NCI-H1092 treated with DMSO at 0.1 percent for 48 hours (cell line): ENCODE measurements around the gene SLC22A2.

ENCODE experiments used
- DNase-seq: peaks from one replicate; lab custom pipeline; 2025; lab: John Stamatoyannopoulos, UW

The SLC22A2 gene

DNA sequence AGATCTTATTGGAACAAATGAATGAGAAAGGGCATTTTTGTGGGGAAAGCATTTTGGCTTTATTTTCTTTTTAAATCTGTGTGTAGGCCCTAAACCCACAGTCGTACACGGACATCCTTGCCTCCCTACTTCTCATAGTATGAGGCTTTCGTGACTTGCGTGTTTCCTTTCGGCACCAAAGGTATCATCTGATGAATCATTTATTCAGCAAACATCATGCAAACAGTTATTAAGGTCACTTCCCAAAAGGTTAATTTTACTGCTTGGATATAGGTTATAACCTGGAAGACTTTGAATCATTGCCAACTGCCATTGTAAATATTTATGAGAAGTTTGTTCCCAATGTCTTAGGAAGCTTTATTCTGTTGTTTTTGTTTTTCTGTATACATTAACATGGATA lies 15.1 kb upstream of the SLC22A2 start:
- no peak for DNase-seq

DNA sequence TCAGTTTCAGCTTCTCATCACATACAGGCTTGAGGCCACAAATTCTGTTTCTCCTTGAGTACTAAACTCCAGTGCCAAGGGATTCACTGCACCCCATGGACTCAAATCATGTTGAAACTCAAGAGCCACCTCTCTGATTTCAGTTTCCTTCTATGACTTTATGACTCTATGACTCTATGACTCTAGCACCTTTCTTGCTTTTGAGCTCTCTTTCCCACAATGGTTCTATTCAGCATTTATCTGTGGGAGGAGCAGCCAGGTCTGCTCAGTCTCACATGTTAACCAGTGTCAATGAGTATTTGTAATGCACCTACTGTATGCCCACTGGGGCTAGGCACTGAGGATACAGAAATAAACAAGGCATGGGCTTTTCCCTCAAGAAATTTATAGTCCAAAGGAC lies 14.6 kb upstream of the SLC22A2 start:
- no peak for DNase-seq

DNA sequence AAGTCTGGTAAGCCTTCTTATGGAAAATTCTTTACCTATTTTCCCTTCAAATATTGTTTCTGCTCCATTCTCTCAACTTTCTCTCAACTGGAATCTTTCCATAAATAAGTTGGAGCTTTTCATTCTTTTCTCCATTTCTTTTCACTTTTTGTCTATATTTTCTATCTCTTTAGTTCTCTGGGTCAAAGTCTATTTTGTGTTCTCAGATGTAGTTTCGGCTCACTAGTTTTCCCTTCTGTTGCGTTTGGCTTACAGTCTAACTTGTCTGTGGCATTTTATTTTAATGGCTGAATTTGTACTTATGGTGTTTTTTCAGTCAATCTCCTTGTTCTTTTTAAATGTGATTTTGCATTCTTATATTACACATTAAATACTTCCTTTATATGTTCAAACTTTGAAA lies 14.1 kb upstream of the SLC22A2 start:
- no peak for DNase-seq

DNA sequence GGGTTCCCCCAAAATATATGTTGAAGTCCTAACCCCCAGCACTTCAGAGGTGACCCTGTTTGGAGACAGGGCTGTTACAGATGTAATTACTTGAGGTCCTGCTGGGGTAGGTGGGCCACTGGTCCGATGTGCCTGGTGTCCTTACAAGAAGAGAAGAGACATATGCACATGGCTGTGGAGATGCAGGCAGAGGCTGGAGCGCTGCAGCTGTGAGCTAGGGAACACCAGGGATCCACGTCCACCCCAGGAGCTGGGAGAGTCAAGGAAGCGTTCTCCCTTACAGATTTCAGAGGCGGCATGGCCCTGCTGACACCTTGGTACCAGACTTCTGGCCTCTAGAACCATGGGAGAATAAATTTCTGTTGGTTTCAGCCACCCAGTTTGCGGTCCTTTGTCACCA lies 11.7 kb upstream of the SLC22A2 start:
- no peak for DNase-seq

DNA sequence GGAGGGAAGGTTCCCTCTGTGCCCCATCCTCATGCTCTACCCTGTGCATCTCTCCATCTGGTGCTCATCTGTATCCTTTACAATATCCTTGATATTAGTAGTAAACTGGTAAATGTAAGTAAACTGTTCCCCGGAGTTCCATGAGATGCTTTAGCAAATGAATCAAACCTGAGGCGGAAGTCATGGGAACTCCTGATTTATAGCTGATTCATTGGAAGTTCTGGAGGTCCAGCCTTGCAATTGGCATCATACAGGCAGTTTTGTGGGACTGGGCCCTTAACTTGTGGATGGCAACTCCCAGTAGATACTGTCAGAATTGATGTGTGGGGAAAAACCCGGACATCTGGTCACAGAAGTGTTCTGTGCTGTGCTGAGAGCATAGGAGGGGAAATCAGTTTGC lies 11.2 kb upstream of the SLC22A2 start:
- DNase-seq, result no peak

DNA sequence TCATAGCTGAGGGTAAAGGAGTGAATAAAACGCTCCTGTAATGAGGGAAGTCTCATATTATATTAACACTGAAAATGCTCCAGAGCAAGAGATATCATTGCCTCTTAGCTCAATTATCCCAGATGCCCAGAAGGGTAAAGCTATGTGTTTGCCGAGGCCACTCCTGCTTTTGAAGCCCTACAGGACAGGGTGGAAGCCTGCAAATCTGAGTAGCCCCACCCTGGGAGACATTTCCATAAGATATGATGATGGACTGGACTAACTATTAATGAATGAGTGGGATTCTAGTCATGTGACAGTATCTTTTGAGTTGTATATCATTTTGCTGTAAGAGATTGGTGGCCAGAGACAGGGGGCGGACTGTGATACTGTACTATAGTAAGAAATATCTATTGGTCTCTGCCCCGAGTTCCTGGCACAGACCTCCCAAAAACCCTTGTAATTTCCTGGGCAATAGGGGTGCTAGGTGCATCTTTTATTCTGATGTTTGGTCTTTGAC lies 10.5 kb upstream of the SLC22A2 start:
- DNase-seq, result no peak

DNA sequence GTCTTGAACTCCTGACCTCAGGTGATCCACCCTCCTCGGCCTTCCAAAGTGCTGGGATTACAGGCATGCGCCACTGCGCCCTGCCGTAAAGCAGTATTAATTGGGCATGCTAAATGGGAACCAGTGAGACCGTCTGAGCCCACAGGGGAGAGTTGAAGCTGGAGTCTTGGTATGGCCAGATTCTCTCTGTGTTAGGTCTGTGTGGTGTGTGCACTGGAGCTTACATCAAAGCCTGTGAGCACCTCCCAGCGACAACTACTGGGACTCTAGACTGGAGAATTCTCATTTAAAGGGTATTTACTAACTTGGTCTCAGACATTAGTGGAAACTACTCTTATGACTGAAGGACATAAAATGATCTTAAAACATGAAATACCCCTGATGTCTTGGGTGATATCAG lies 8.5 kb upstream of the SLC22A2 start:
- DNase-seq, result no peak

DNA sequence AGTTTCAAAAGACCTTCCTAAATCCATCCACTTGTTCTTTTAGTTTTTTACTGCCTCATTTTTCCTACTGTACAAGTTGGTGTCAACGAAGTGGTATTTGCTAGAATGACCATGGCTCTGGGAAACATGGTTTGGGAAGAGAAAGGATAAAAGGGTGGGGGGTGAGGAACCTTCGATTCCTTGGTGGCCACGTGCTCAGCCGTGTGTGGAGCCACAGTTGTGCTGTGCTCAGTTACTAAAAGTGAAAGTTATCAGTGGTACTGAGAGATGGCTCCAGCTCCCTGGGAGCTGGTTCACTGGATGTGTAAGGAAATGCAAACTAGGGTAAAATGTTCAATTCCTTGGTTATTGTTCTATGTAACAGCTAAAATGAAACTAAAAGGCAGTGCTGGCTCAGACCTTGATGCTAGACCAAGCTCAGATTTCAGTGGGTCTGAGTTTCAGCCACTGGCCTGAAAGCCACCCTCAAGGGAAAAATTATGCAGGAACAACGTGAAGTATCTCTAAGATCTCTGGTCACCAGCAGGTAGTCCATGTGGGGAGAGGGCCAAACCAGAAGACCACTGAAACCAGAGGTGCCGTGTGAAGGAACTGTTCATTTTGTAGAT lies 7.4 kb upstream of the SLC22A2 start:
- DNase-seq, result no peak

DNA sequence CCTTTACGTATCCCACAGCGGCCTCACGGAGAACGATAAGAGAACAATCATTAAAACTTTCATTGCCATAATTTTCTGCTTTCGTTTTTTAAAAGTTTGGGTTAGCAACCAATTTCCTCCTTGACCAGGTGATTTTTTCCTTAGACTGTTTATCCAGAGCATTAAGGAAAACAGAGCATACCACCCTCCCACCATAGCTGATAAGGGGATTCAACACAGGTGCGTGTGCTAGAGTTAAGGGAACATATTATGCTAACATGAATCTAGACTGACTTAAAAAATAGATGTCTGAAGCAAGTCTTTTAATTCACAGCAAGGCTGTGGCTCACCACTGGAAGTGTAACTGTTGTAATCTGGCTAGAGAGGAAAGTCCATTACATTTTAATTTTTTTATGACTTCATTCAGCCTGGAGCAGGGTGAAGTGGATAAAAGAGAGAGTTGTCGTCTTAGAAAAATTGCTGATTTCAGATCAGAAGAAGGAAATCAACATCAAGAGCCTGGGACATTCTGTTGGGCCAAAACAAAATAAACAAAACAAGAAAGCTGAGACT lies 5.5 kb upstream of the SLC22A2 start:
- no peak for DNase-seq

DNA sequence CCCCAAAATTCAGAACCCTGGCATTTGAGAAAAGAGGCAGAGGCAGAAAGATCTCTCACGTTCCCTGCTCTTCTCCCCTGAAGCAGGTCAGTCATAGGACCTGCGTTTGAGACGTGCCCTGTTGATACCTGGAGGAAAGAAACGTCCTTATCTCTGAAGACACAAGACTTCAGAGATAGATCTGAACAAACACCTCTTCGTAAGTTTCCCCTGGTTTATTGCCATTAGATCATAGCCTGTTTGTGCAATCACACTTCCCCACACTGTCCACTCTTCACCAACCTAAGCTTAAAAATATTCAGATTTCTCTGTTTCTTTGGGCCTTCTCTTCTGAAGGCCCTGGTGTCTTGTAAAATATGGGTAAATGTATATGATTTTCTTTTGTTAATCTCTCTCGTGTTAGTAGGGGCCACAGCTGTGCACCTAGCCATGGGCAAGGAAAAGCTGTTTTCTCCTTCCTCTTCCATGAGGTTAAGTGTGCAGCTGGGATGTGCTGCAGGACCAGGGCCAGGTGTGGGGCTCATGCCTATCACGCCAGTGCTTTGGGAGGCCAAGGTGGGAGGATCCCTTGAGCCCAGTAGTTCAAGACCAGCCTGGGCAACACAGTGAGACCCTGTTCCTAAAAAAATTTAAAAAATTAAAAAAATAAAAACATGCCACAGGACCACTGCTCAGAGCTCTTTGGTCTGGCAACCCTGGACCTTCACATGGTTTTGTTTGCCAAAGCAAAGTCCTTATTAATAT lies 4.7 kb upstream of the SLC22A2 start:
- no peak for DNase-seq

DNA sequence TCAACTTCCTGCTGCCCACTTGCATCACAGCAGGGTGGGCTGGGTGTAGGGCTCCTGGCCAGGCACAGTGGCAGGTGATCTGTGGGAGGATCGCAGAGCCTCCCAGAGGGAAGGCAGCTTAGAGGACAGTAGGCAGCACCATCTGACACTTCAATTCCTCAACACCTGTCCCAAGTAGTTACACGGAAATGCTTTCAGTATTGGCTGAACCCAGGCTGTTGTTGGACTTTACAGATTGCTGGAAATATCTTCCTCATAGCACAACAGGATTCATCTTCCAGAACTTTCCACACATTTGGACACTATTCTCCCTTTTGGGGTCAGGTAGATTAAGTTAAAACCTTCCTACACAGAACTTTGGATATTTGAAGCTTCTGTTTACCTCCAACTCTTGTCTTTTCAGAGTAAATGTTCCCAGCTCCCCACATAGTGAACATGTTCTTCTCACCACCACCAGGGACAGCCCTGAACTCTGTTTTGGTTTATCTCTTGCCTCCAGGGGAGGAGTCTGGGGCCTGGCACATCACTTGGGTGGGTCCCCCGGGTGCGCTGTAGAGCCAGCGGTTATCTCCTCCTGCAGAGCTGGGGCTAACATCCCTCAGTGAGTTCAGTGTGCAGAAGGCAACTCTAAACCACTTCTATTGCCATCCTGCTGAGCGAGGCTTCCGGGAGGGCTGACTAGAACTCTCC lies 3.5 kb upstream of the SLC22A2 start:
- DNase-seq, result no peak

DNA sequence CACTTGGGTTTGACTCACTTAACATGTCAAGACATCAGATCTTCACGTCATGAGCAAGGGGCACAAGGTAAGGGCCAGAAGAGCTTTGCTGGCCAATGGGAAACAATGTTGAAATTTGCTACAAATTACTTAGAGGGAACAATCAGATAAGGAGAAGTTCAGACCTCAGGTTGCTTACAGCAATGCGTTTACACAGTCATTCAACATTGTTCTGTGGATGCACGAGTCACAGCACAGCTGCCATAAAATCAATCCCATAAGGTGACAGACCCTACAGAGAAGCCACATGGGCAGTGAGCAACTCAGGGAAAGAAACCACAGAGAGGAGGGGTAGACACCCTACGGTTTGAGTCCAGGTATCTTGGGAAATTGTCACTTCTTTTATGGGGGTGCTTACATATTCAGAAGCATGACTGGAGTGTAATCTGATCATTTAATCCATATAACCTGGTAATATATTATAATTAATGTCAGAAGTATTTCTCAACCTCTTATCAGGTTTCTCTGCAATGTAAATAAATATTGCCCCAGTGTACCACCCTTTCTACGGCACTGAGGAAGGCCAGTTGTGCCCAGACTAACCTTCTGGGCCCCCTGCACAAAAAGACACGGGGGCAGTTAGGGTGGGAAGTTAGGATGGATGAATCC lies 2.3 kb upstream of the SLC22A2 start:
- no peak for DNase-seq

DNA sequence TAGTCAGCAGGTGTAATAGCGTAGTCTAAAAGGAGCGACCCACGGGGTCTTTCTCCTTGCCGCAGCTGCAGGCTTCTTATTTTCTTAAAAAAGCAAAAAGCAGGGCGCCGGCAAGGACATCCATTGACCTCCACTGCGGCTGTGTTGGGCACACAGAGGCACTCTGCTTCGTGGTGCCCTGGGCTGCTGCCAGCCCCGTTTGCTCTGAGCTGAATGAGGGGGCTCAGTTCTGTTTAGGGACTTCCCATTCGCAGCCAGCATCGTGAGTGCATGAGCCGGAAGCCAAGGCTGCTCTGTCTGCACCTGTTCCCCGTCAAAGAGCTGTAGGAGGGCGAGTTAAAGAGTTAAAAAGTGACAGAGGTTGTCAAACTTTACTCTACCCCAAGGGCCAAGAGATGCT lies 1.7 kb upstream of the SLC22A2 start:
- no peak for DNase-seq

DNA sequence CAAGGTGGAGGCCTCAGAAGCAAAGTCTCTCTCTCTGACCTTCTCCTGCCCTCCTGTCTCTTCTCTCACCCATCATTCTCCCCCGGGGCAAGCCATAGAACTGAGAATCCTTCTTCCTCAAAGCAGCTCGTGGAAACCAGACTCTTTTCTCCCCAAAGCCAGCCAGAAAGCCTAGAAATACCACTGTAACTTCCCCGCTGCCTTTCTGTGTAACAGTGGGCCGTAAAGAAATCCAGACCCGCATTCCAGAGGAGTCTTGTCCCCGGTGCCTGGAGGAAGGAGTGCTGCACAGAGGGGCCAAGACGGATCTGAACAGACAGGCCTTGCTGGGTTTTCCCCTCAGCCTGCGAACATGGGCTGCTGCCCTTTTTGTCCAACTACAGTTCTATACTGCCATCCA lies 977 bp upstream of the SLC22A2 start:
- no peak for DNase-seq

DNA sequence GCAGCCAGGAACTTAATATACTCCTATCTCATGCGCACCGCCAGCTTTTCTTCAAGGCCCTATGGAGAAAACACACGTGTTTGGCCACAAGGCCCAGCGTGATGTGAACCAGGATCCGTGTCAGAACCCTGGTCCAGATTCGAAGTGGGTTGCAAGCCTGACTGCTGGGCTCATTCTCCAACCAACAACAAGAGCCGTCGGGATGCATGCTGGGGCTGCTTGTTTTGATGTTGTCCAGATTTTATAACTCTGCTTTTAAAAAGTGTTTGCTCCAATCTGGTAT lies 463 bp upstream of the SLC22A2 start:
- no peak for DNase-seq

DNA sequence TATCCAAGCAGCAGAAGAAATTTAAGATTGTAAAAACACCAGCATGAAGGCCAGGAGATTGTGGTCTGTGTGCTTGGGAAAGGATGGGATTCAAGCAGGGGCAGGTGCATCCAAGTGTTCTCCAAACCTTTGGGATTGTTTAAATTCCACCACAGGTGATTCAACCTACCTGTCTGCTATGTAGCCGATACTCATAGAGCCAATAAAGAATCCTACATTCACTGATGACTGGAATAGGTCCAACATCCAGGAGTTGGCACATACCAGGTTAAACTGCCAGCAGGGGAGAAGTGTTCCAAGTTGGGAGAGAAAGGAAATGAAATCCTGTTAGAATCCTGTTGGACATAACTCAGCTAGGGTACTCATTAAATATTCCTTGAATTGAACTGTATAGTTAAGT lies 2.2 kb downstream of the SLC22A2 start:
- no peak for DNase-seq

DNA sequence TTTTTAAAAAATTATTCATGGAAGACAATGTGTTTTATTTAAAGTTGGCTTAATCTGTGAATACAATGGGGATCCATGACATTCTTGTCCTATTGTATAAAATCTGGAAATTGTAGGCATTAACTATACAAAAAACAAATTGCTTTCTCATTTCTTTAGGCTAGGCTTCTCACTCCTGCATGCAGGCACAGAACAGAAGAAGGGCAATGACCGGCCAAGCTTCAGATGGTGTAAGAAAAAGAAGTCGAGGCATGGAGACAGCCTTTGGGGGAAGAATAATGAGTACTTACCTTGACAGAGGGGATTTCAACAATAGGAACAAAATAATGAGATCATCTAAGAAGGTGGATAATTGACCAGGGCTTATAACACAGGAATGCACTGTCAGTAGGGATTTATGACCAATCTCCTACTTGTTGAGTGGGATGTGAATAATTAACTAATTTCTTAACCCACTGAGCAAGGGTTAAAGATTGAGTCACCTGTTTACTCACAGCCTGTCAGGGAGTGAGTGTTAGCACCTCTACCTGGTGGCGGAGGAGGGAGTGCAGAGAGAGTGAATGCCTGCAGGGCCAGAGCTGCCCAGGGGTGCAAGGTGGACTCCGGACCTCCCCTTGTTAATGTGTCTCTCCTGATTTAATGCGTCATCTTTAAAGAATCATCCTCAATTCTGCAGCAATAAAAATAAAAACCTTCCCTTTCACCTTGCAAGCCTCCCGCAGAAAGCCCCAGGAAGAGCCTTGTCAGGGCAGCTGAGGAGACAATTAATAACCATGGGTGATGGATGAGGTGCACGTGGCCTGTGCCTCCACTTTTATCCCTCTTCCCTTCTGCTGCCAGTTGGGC lies 3.9 kb downstream of the SLC22A2 start:
- DNase-seq, result no peak

DNA sequence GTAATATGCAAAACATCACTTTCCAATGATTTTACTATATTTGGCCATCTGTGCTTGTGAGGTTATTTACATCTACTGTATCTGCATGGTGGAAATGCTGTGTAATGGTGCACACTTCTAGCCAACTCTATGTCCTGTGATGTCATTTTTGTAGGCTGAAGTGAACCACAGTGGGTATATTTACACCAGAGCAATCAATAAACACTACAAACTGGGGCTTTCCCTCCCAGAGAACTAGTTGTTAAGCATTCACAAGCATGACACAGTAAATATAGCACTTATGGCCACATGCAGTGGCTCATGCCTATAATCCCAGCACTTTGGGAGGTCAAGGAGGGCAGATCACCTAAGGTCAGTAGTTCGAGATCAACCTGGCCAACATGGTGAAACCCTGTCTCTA lies 4.9 kb downstream of the SLC22A2 start:
- no peak for DNase-seq

DNA sequence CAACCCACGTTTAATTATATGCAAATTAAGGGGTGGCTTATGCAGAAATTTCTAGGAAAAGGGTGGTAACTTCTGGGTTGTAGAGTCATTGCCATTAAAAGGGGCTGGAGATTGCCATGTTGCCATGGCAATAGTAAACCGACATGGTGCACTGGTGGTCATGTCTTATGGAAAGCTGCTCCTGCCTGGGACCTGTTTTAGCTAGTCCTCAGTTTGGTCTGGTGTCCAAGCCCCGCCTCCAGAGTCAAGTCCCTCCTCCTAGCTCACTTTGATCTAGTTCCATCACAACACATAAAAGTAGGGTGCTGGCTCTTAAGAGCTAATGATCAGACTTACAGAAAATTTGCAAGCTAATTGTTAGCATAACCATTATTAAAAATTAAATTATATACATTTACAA lies 5.3 kb downstream of the SLC22A2 start:
- DNase-seq, result no peak

DNA sequence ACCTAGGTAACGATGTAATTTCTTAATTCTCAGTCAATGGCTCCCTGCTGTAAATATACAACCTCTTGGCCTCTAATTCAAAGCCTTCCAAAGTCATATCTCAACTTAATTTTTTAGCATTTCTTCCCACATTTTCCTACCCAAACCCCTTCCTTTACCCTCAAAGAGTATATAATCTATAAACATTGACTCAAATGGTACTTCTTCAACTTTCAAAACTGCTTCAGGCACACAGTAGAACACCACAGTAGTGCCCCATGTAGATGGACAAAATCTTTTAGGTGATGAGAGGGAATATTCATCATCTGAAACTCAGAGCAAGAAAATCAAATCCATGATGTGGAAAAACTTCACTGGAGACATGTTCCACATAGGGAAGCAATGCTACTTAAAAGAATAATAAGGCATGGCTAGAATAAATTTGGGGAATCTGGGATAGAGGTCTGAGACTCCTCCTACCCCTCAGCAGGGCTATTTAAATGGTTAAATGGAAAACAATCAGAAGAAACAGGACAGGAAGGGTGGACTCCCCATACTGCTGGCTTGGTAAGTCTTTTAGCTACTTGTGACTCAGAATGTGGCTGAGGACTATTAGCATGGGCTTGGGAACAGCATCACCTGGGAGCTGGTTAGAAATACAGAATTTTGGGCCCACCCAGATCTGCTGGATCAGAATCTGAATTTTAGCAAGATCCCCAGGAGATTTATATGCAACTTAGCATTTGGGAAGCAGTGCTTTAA lies 6.4 kb downstream of the SLC22A2 start:
- no peak for DNase-seq

DNA sequence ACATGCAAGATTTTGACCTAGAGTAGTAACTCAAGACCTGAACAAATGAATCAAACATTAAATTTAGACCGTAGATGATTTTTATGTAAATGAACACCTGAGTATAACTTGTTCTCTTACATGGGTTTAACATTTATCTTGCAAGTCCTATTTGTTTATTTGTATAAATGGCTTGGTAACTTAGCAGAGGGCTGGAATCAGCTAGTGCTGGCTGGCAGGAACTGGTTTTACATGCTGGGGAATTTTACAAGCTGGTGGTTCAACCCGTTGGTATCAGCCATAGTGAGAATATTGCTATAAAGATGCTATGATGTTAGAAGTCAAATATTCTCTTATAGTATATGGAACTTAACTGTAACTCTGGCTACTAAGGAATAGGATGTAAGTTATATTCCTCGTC lies 8.9 kb downstream of the SLC22A2 start:
- no peak for DNase-seq
